ENCODE measurements around the gene YLPM1.

Gene YLPM1

DNA sequence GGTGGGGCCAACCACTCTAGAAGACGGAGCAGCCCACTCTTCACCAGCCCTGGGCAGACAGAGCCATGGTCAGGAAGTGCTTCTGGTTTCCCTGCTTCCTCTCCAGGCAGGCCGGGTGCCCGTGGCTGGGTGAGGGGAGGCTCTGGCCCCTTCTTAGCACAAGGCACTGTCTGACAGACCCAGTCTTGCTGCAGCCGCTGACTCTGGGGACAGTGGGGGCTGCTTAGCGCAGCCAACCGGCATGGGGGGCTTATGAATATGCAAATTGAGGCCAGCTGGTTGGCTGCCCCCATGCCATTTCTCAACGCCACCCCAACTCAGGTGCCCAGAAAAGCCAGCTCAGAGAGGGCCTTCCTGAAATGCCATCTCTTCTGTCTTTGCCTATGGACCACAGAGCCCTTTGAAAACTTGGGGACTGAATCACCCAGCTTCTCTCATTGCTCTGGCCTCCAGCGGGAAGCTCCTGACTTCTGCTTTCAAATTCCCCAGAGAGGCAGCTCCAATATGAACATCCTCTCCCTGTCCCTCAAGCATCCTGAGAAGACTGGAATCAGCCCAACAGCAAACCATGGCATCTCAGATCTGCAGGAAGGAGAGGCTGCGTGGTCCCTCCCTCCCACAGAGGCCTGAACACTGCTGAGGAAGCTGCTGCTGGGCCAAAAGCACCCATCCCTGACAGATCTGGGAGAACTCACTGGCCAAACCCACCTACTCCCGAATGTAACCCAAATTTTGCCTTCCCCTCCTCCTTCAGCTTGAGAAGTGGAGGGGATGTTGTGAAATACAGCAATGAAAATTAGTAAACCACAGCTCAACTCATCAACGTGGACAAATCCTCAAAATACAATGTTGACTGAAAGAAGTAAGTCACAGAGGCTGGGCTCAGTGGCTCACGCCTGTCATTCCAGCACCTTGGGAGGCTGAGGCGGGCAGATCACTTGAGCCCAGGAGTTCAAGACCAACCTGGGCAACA lies 113.1 kb downstream of the YLPM1 start, which contains the start of gene PROX2:
TSS of gene PROX2 (minus strand) at position 205 of the 973 bp plus-strand sequence. CDS start 12,311 bp downstream, outside the sequence.
- no peak for DNase-seq

DNA sequence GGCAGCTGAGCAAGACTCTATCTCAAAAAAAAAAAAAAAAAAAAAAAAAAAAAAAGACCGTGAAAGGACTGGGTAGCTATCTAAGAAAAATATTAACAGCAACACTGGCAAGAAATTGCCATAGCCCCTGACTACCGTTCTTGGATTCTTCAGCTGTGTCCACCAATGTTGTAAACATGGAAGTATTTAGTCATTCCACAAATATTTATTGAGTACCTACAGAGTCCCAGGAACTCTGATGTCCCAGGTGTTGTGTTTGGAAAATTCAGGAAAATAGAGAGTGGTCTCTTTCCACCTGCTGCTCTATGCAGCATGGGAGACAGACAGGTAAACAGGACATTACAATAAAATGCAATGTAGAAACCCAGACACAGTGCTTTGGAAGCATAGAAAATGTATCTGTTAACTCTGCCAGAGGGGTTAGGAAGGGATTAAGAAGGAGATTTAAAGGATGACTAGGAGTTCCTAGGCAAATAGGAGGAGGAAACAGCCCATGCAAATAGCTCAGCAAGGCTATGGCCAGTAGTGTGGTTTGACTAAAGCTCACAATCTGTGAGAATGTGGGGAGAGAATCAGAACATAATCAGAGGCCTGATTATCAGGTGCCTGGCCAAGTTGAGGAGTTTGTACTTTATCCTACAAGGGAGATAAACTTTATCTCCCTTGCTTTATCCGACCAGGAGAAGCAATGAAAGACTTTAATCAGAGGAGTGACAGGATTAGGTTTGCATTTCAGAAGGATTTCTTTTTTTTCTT lies 116.5 kb downstream of the YLPM1 start:
- DNase-seq, result no peak

DNA sequence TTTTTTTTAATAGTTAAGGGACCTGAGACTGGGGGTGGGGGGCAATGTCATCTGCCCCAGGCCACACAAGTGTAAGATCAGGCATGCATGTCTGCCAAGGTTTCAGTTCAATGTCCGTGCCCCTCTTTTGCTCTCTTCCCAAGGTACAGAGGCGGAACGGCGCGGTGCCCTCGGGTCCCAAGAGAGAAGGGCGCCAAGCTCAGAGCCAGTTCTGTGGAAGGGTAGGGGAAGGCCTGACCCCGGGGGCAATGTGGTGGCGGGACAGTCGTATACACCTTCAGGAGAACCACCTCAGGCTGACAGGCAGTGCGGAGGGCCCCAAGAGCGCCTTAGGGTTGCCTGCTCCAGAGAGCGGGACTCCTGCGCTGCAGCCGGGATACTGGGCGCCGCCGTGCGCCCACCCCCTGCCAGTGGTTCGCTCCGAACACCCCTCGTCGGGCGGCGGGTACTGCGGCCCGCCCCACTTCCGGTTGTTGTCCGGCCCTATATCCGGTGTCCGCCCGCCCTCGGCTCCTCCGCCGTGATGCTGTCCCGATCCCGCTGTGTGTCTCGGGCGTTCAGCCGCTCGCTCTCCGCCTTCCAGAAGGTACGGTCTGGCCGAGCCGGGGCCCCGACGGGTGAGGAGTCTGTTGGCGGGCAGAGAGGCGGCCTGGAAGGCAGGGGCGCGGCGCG lies 118.5 kb downstream of the YLPM1 start, which contains the start of gene DLST:
TSS of gene DLST (plus strand) at position 486 of the 672 bp plus-strand sequence. CDS start at position 524, 38 bp downstream.
- DNase-seq, result peak; percentile 83

DNA sequence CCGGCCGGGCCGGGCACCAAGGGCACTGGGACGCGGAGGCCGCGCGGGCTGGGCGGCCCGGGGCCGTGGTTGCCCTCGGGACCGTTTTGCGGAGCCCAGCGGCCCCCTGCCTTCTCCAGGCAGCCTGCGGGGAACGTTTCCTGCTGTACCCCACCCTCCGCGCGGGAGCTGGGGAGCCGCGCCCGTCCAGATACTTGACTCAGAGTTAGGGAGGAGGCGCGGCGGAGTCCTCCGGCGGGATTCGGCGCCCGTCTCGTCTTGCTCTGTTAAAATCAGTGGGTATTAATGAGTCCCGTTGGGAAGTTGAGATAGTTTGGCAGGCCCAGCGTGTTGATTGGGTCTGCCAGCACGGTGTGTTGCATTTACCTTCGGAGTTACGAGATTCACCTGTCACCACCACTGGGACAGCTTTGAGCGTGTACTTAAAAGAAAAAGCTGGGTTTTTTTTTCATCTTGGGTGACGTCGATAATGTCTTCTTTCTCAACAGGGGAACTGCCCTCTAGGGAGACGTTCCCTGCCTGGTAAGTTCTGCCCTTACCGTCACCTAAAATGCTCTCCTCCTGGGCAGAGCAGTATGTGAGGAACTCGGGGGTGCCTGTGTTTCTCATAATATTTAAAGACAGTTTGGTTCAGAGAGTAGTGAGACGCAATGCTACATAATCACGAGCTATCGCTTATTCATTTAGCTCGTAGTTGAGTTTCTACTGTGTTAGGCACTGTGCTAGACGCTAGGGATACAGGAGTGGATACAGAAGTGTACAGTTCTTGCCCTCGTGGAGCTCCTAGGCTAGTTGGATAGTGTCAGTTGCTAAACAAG lies 119.2 kb downstream of the YLPM1 start:
- DNase-seq, result peak; percentile 27
